Left ventricle myocardium superior (tissue), 1 donor: ENCODE results near the gene SREK1. TPM values are rescaled to one million over a fixed set of nuclear protein-coding genes. Genes with fewer than 3 reads are reported as not detected.

Source experiments
- ATAC-seq: fragments of 200-7000 bp; cut with Tn5 transposase; one replicate; pipeline ENCODE4 v1.9.1; 2020; ENCODE audit warnings: mild to moderate bottlenecking, moderate library complexity
- DNase-seq: peaks from one replicate; pipeline ENCODE4 v3.0.0-alpha.2; 2020
- intact Hi-C: fragments of 100-400 bp; cut with micrococcal nuclease; formaldehyde crosslinking; loops from one replicate; pipeline ENCODE4 v1.11.0; 2022
- total RNA-seq: library from RNA; stranded (reverse); fragmentation: NEBNext Ultra II Directional; extraction: Animal tissue kit (Norgen Biotek cat#: 25700); gene quantifications from one replicate; pipeline ENCODE4 v1.2.1, GENCODE V29; 2021
- donor health status: DM: no; HTN: yes; CAD: no; lungs with severe emphysema.

Gene SREK1
- total RNA-seq, 1 donor from 2014 or later = 32.3 TPM

- intact Hi-C loops = no loop called here
- peak; percentile 16 for ATAC-seq
- no peak for DNase-seq
Observed at GRCh38 chr5:66151491-66151890, 7.4 kb downstream of the SREK1 start.

- intact Hi-C loops = no loop called here
- DNase-seq (no peak), ATAC-seq (no peak)
Observed at GRCh38 chr5:66157046-66157445, 12.9 kb downstream of the SREK1 start.

GRCh38 chr5:66161356-66161755, 17.3 kb downstream of the SREK1 start:
- peak; percentile 53 for ATAC-seq
- intact Hi-C loops = no loop called here

GRCh38 chr5:66164044-66164790, 20.1 kb downstream of the SREK1 start:
- intact Hi-C loops = no loop called here
- ATAC-seq = no peak

More at GRCh38 chr5:66161356-66161755, 17.3 kb downstream of the SREK1 start:
- no peak for DNase-seq

GRCh38 chr5:66168226-66168625, 24.1 kb downstream of the SREK1 start:
- DNase-seq (no peak), ATAC-seq (no peak)
- intact Hi-C loops = no loop called here

More at GRCh38 chr5:66164044-66164790, 20.1 kb downstream of the SREK1 start:
- DNase-seq = no peak

GRCh38 chr5:66169534-66169933, 25.4 kb downstream of the SREK1 start:
- no peak for ATAC-seq
- DNase-seq = no peak
- intact Hi-C loops = no loop called here

- intact Hi-C loops = no loop called here
- no peak for DNase-seq
Observed at GRCh38 chr5:66170195-66170919, 26.3 kb downstream of the SREK1 start.

GRCh38 chr5:66171349-66172344, 27.5 kb downstream of the SREK1 start:
- no peak for DNase-seq
- ATAC-seq = peak; percentile 37
- intact Hi-C loops = no loop called here

More at GRCh38 chr5:66170195-66170919, 26.3 kb downstream of the SREK1 start:
- no peak for ATAC-seq

GRCh38 chr5:66174338-66174737, 30.2 kb downstream of the SREK1 start:
- DNase-seq (no peak), ATAC-seq (no peak)
- intact Hi-C loops = no loop called here

- intact Hi-C loops = no loop called here
- DNase-seq (no peak), ATAC-seq (no peak)
Observed at GRCh38 chr5:66178799-66179198, 34.7 kb downstream of the SREK1 start.

- DNase-seq (no peak), ATAC-seq (no peak)
- intact Hi-C loops = no loop called here
Observed at GRCh38 chr5:66179297-66180051, 35.4 kb downstream of the SREK1 start.

GRCh38 chr5:66180282-66181155, 36.4 kb downstream of the SREK1 start:
- intact Hi-C loops = no loop called here
- DNase-seq = no peak
- no peak for ATAC-seq

GRCh38 chr5:66186108-66186507, 42.0 kb downstream of the SREK1 start:
- DNase-seq (no peak), ATAC-seq (no peak)
- intact Hi-C loops = no loop called here

- DNase-seq (no peak), ATAC-seq (no peak)
- intact Hi-C loops = no loop called here
Observed at GRCh38 chr5:66193419-66193818, 49.3 kb downstream of the SREK1 start.

- intact Hi-C loops = no loop called here
- ATAC-seq (no peak), DNase-seq (no peak)
Observed at GRCh38 chr5:66197764-66198405, 53.8 kb downstream of the SREK1 start.

- intact Hi-C loops = no loop called here
- DNase-seq (no peak), ATAC-seq (peak; percentile 34)
Observed at GRCh38 chr5:66198837-66199236, 54.7 kb downstream of the SREK1 start.

GRCh38 chr5:66203531-66203930, 59.4 kb downstream of the SREK1 start:
- intact Hi-C loops = no loop called here
- DNase-seq = no peak
- ATAC-seq = no peak
